ENCODE results near the gene LCE2D.
A peak's percentile ranks its signal among the peaks of the same experiment; 100 is the strongest.
"Not testable (repeated sequence)": the region's sequence is repeated elsewhere in the genome, so short reads cannot be mapped to it uniquely, and the experiment has no call there.

Gene LCE2D

DNA sequence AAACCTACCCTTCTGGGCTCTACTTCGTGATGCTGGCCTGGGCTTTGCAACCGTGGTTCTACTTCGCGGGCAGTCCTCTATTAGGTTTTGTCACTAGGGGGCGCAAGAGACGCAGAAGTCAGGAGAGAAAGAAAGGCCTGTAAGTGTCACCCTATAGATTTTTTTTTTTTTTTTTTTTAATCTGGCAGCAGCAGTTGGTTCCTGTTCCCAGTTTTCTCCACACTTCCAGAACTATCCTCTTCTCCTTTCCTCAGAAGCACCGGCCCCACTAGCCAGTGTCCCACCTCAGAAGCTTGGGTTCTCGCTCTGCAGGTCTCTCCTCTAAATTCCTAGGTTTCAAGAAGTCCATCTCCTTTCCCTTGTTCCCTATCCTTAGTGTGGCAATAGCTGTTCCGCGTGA lies 9.1 kb upstream of the LCE2D start:
- Histone ChIP-seq H3K9me3 (ENCODE audit: control insufficient read depth, insufficient read depth, low read length) (peaks cover 3% of the 10 kb centered on the region), H3K4me3 (ENCODE audit: low read length) (no peak overlapping the region), H3K27ac (ENCODE audit: low read length) (no peak overlapping the region), H3K27me3 (ENCODE audit: control insufficient read depth, insufficient read depth, low read length) (no peaks in the 10 kb centered on the region), H3K36me3 (ENCODE audit: control insufficient read depth, insufficient read depth, low read length) (no peaks in the 10 kb centered on the region), H3K4me1 (ENCODE audit: control insufficient read depth, insufficient read depth, low read length) (no peaks in the 10 kb centered on the region)
- peak; percentile 9 for DNase-seq (ENCODE audit: low read depth, low spot score)
- no CpG with 5 or more reads among the region's 10 CpGs for WGBS (ENCODE audit: insufficient coverage, insufficient read length)

DNA sequence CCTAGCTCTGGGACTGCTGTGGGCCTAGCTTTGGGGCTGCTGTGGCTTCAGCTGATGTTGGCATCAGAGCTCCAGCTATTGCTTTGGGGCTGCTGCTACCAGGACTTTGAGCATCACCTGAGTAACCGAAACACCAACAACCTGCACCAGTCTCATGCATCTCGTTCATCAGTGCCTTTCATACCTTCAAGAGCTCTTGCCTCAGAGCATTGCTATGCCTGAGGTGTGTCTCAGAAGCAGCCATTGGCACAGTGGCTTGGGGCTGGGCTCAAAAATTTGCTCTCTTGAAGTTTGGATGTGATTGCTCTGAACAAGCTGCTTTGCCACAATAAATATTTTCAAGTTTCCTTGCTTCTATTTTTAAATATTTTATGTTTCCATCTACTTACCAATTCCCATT lies 6.7 kb upstream of the LCE2D start:
- H3K4me3 ChIP-seq (ENCODE audit: low read length): no peak overlapping the region
- H3K27ac ChIP-seq (ENCODE audit: low read length): no peak overlapping the region
- WGBS (ENCODE audit: insufficient coverage, insufficient read length): no CpG with 5 or more reads among the region's 2 CpGs
- H3K9me3 ChIP-seq (ENCODE audit: control insufficient read depth, insufficient read depth, low read length): peaks cover 3% of the 10 kb centered on the region
- no peaks in the 10 kb centered on the region for H3K36me3 ChIP-seq (ENCODE audit: control insufficient read depth, insufficient read depth, low read length)
- no peaks in the 10 kb centered on the region for H3K27me3 ChIP-seq (ENCODE audit: control insufficient read depth, insufficient read depth, low read length)
- no peak for DNase-seq (ENCODE audit: low read depth, low spot score)
- H3K4me1 ChIP-seq (ENCODE audit: control insufficient read depth, insufficient read depth, low read length): no peaks in the 10 kb centered on the region

DNA sequence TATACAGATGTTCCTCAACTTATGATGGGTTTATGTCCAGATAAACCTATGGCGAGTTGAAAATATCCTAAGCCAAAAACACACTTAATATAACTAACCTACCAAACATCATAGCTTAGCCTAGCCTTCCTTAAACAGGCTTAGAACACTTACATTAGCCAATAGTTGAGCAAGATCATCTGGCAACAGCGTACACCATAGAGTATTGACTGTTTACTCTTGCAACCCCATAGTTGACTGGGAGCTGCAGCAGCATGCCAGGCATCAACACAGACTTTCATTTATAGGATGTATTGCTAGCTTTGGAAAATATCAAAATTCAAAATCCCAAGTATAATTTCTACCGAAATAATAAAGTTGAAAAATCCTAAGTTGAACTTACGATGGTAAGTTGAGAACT lies 5.5 kb upstream of the LCE2D start:
- Histone ChIP-seq H3K36me3 (ENCODE audit: control insufficient read depth, insufficient read depth, low read length) (no peaks in the 10 kb centered on the region), H3K4me3 (ENCODE audit: low read length) (no peak overlapping the region), H3K27ac (ENCODE audit: low read length) (no peak overlapping the region), H3K4me1 (ENCODE audit: control insufficient read depth, insufficient read depth, low read length) (no peaks in the 10 kb centered on the region), H3K27me3 (ENCODE audit: control insufficient read depth, insufficient read depth, low read length) (no peaks in the 10 kb centered on the region), H3K9me3 (ENCODE audit: control insufficient read depth, insufficient read depth, low read length) (peaks cover 3% of the 10 kb centered on the region)
- DNase-seq (ENCODE audit: low read depth, low spot score): no peak
- no CpG with 5 or more reads among the region's 4 CpGs for WGBS (ENCODE audit: insufficient coverage, insufficient read length)

- H3K4me1 ChIP-seq (ENCODE audit: control insufficient read depth, insufficient read depth, low read length): no peaks in the 10 kb centered on the region
Observed at GRCh38 chr1:152658649-152659048, 4.5 kb upstream of the LCE2D start.

GRCh38 chr1:152666171-152666570 lies 3.0 kb downstream of the LCE2D start:
- H3K4me1 ChIP-seq (ENCODE audit: control insufficient read depth, insufficient read depth, low read length); H3K36me3 ChIP-seq (ENCODE audit: control insufficient read depth, insufficient read depth, low read length); H3K27me3 ChIP-seq (ENCODE audit: control insufficient read depth, insufficient read depth, low read length); H3K27ac ChIP-seq (ENCODE audit: low read length); H3K4me3 ChIP-seq (ENCODE audit: low read length); DNase-seq (ENCODE audit: low read depth, low spot score): not testable (repeated sequence)
- WGBS (ENCODE audit: insufficient coverage, insufficient read length): no CpG with 5 or more reads among the region's 1 CpG
- H3K9me3 ChIP-seq (ENCODE audit: control insufficient read depth, insufficient read depth, low read length): peaks cover 14% of the 10 kb centered on the region

More at GRCh38 chr1:152658649-152659048, 4.5 kb upstream of the LCE2D start:
- WGBS (ENCODE audit: insufficient coverage, insufficient read length): no CpG with 5 or more reads among the region's 3 CpGs
- no peaks in the 10 kb centered on the region for H3K27me3 ChIP-seq (ENCODE audit: control insufficient read depth, insufficient read depth, low read length)
- DNase-seq (ENCODE audit: low read depth, low spot score): no peak
- H3K9me3 ChIP-seq (ENCODE audit: control insufficient read depth, insufficient read depth, low read length): peaks cover 9% of the 10 kb centered on the region
- H3K27ac ChIP-seq (ENCODE audit: low read length): no peak overlapping the region
- no peak overlapping the region for H3K4me3 ChIP-seq (ENCODE audit: low read length)
- H3K36me3 ChIP-seq (ENCODE audit: control insufficient read depth, insufficient read depth, low read length): no peaks in the 10 kb centered on the region

- H3K4me3 ChIP-seq (ENCODE audit: low read length): no peak overlapping the region
- WGBS (ENCODE audit: insufficient coverage, insufficient read length): no CpG with 5 or more reads among the region's 5 CpGs
- no peaks in the 10 kb centered on the region for H3K4me1 ChIP-seq (ENCODE audit: control insufficient read depth, insufficient read depth, low read length)
- no peaks in the 10 kb centered on the region for H3K27me3 ChIP-seq (ENCODE audit: control insufficient read depth, insufficient read depth, low read length)
- H3K36me3 ChIP-seq (ENCODE audit: control insufficient read depth, insufficient read depth, low read length): no peaks in the 10 kb centered on the region
- H3K27ac ChIP-seq (ENCODE audit: low read length): no peak overlapping the region
- DNase-seq (ENCODE audit: low read depth, low spot score): no peak
- peaks cover 14% of the 10 kb centered on the region for H3K9me3 ChIP-seq (ENCODE audit: control insufficient read depth, insufficient read depth, low read length)
Observed at GRCh38 chr1:152667648-152668047, 4.5 kb downstream of the LCE2D start.

GRCh38 chr1:152673016-152673415 lies 9.8 kb downstream of the LCE2D start:
- no peaks in the 10 kb centered on the region for H3K27me3 ChIP-seq (ENCODE audit: control insufficient read depth, insufficient read depth, low read length)
- H3K4me1 ChIP-seq (ENCODE audit: control insufficient read depth, insufficient read depth, low read length): no peaks in the 10 kb centered on the region
- no peaks in the 10 kb centered on the region for H3K36me3 ChIP-seq (ENCODE audit: control insufficient read depth, insufficient read depth, low read length)
- no peak overlapping the region for H3K4me3 ChIP-seq (ENCODE audit: low read length)
- no CpG with 5 or more reads among the region's 2 CpGs for whole genome bisulfite sequencing (ENCODE audit: insufficient coverage, insufficient read length)
- no peak for DNase-seq (ENCODE audit: low read depth, low spot score)
- no peaks in the 10 kb centered on the region; the same call in 1 of the 2 replicates for H3K9me3 ChIP-seq (ENCODE audit: control insufficient read depth, insufficient read depth, low read length)
- no peak overlapping the region for H3K27ac ChIP-seq (ENCODE audit: low read length)

DNA sequence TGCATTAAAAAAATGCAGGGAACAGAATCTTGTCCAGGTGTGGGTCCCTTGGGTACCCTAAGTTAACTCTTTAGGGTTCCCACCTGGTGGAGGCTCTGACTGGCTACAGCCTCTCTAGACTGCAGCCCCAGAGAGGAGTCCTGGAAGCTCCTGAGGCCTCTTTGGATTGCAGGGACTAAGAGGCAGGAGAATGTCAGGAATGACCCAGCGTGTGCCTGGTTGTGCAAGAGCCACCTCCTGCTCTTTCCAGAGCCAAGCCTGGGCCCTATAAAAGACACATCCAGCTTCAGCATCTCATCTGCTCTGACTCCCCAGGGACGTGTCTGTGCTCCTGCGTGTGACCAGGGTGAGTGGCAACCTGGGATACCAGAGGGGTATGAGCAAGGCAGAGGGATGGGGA lies 11.8 kb downstream of the LCE2D start, which contains the start of gene LCE2C:
Gene LCE2C (plus strand): TSS at position 297 of the 400 bp plus-strand sequence. CDS start 737 bp downstream, outside the sequence.
- H3K4me3 ChIP-seq (ENCODE audit: low read length); H3K9me3 ChIP-seq (ENCODE audit: control insufficient read depth, insufficient read depth, low read length); H3K36me3 ChIP-seq (ENCODE audit: control insufficient read depth, insufficient read depth, low read length); H3K27me3 ChIP-seq (ENCODE audit: control insufficient read depth, insufficient read depth, low read length); H3K27ac ChIP-seq (ENCODE audit: low read length); DNase-seq (ENCODE audit: low read depth, low spot score); H3K4me1 ChIP-seq (ENCODE audit: control insufficient read depth, insufficient read depth, low read length): not testable (repeated sequence)
- no CpG with 5 or more reads among the region's 3 CpGs for WGBS (ENCODE audit: insufficient coverage, insufficient read length)

DNA sequence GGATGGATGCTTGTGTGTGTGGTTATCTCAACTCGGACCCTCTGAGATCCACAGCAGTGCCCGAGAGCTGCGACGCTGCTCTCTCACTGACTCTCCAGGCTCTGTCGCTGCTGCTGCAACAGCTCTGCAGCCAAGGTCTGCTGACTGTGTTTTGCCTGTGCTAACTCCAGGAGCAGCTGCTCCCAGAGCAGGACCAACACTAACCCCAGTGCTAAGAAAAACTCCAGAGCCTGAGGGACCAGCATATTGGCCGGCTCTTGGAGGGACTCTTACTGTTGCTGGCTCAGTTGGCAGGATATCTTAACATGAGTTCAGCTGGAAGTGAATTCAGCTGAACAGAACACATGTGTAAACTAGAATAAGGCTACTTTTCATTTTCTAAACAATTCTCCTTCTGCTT lies 16.3 kb downstream of the LCE2D start:
- no peaks in the 10 kb centered on the region for H3K36me3 ChIP-seq (ENCODE audit: control insufficient read depth, insufficient read depth, low read length)
- no peaks in the 10 kb centered on the region for H3K4me1 ChIP-seq (ENCODE audit: control insufficient read depth, insufficient read depth, low read length)
- H3K27me3 ChIP-seq (ENCODE audit: control insufficient read depth, insufficient read depth, low read length): no peaks in the 10 kb centered on the region
- H3K4me3 ChIP-seq (ENCODE audit: low read length): no peak overlapping the region
- DNase-seq (ENCODE audit: low read depth, low spot score): no peak
- WGBS (ENCODE audit: insufficient coverage, insufficient read length): no CpG with 5 or more reads among the region's 6 CpGs
- H3K27ac ChIP-seq (ENCODE audit: low read length): no peak overlapping the region
- H3K9me3 ChIP-seq (ENCODE audit: control insufficient read depth, insufficient read depth, low read length): peaks cover 7% of the 10 kb centered on the region

GRCh38 chr1:152681616-152682015 lies 18.4 kb downstream of the LCE2D start:
- H3K9me3 ChIP-seq (ENCODE audit: control insufficient read depth, insufficient read depth, low read length): peaks cover 9% of the 10 kb centered on the region
- H3K27ac ChIP-seq (ENCODE audit: low read length): no peak overlapping the region
- no peaks in the 10 kb centered on the region for H3K36me3 ChIP-seq (ENCODE audit: control insufficient read depth, insufficient read depth, low read length)
- no peak for DNase-seq (ENCODE audit: low read depth, low spot score)
- no CpG with 5 or more reads among the region's 2 CpGs for WGBS (ENCODE audit: insufficient coverage, insufficient read length)
- H3K27me3 ChIP-seq (ENCODE audit: control insufficient read depth, insufficient read depth, low read length): no peaks in the 10 kb centered on the region
- no peaks in the 10 kb centered on the region for H3K4me1 ChIP-seq (ENCODE audit: control insufficient read depth, insufficient read depth, low read length)
- no peak overlapping the region for H3K4me3 ChIP-seq (ENCODE audit: low read length)

GRCh38 chr1:152683846-152684245 lies 20.7 kb downstream of the LCE2D start:
- no peaks in the 10 kb centered on the region for H3K36me3 ChIP-seq (ENCODE audit: control insufficient read depth, insufficient read depth, low read length)

More at GRCh38 chr1:152683846-152684245, 20.7 kb downstream of the LCE2D start:
- H3K4me3 ChIP-seq (ENCODE audit: low read length): no peak overlapping the region
- DNase-seq (ENCODE audit: low read depth, low spot score): no peak
- no peak overlapping the region for H3K27ac ChIP-seq (ENCODE audit: low read length)
- no peaks in the 10 kb centered on the region for H3K4me1 ChIP-seq (ENCODE audit: control insufficient read depth, insufficient read depth, low read length)
- no peaks in the 10 kb centered on the region for H3K27me3 ChIP-seq (ENCODE audit: control insufficient read depth, insufficient read depth, low read length)
- H3K9me3 ChIP-seq (ENCODE audit: control insufficient read depth, insufficient read depth, low read length): peaks cover 12% of the 10 kb centered on the region
